ENCODE data around the gene TNFSF18.

TNFSF18 gene, protein sequence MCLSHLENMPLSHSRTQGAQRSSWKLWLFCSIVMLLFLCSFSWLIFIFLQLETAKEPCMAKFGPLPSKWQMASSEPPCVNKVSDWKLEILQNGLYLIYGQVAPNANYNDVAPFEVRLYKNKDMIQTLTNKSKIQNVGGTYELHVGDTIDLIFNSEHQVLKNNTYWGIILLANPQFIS

DNA sequence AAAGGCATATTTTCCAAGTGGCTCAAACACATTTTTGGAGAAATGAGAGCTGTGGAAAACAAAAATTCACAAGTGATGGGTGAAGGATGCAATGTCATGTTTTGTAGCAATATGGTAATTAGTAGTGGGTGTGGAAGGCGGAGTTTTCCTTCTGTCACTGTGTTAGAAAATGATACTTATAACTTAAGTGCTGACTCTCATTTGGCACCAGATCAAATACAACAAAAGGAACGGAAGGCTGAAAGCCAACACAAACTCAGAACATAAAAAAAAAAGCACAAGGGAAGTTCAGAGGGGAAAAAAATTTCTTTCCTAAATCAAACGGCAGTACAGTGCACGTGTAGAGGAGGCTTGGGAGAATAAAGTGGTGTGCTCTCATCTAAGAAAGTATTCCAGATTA, at the start of gene TNFSF18:
TSS of gene TNFSF18 (minus strand) at position 77 of the 400 bp plus-strand sequence. CDS start at position 32, 45 bp downstream.
- TF ChIP-seq, protein P1, sequence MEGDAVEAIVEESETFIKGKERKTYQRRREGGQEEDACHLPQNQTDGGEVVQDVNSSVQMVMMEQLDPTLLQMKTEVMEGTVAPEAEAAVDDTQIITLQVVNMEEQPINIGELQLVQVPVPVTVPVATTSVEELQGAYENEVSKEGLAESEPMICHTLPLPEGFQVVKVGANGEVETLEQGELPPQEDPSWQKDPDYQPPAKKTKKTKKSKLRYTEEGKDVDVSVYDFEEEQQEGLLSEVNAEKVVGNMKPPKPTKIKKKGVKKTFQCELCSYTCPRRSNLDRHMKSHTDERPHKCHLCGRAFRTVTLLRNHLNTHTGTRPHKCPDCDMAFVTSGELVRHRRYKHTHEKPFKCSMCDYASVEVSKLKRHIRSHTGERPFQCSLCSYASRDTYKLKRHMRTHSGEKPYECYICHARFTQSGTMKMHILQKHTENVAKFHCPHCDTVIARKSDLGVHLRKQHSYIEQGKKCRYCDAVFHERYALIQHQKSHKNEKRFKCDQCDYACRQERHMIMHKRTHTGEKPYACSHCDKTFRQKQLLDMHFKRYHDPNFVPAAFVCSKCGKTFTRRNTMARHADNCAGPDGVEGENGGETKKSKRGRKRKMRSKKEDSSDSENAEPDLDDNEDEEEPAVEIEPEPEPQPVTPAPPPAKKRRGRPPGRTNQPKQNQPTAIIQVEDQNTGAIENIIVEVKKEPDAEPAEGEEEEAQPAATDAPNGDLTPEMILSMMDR (IDR thresholded peaks at IDR 0.05), result no peak

DNA sequence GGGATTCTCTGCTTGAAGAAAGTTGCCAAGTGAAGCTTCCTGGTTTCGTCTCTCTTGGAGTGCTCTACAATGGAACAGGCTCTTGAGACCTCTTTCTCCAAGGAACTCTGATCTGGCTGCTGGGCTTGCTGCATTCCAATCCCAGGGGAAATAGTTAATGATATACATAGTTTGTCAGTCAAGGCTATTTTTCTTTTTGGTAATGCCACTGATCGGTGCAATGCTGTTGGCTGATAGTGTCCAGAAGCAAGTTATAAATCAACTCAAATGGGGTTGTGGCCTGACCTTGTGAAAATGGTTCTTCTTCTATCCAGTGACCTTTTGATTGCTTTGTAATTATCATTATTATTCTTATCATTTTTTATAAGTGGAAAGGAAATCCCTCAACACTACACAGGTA, 48.4 kb upstream of the TNFSF18 start:
- TF ChIP-seq, protein P1 (IDR thresholded peaks at IDR 0.05), result no peak

DNA sequence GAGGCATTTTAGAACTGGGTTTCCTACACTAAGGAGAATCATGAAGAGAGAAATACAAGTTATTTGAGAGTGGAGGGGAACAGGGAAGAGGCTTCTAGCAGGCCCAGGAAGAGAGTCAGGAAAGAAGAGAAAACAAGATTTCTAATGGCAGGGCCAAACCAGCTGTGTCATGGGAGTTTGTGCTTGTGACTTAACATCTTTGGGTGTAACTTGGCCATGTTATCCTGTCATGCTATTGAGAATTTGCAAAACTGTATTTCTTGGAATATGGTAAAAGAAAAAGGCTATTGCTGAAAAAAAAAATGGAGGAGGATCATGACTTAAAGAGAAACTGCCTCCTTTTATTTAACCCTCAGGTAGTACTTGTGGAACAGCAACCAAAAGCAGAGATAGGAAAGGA, 47.4 kb upstream of the TNFSF18 start:
- TF ChIP-seq, protein P1 (IDR thresholded peaks at IDR 0.05), result no peak

DNA sequence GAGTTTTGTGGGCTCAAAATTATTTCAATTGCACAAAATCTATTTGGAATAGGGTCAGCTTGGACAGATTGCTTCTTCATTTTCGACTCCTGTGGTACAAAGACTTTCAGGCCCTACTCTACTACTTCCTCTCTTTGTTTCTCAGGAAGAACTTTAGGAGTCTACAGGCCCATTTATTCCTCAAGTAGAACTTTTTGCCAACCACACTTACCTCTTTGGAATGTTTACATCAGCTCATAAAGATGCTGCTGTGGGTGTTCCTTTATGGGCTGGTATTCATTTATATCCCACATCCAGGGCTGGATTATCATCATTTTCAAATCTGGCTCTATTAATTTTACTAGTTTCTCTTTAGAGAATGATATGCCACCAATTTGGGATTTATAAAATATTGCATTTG, 46.3 kb upstream of the TNFSF18 start:
- TF ChIP-seq, protein P1 (IDR thresholded peaks at IDR 0.05), result no peak

DNA sequence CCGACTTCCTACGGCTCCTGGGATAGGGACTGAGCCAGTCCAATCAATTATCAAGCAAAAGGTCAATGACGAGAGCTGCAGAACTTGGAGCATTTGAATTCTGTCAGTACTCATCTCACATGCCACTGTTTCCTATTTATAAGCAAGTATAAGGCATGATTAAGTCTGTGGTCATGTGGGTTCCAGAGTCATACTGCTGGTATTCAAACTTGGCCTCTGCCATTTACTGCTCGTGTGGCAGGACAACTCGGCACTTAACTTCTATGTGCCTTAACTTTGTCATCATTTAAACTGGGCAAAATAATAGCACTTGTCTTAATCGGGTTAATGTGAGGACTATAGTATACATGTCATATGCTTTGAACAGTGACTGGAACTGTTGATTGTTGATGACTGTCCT, 44.9 kb upstream of the TNFSF18 start:
- TF ChIP-seq, protein P1 (IDR thresholded peaks at IDR 0.05), result no peak

DNA sequence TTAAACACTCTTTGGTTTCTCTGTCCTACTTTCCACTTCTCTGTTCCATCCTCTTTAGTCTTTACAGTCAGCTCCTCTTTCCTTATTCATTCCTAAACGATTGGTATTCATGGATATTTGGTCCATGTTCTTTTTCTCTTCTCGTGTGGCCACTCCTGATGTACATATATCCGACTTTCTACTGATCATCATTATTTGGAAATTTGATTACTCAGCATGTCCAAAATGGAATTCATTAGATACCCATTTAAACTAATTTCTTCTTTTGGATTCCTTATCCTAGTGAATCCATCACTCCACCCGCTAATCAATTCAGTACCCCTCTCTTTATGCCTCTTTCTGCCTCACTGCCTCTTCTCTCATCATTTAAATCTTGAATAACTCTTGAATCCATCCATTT, 43.8 kb upstream of the TNFSF18 start:
- TF ChIP-seq, protein P1 (IDR thresholded peaks at IDR 0.05), result no peak

DNA sequence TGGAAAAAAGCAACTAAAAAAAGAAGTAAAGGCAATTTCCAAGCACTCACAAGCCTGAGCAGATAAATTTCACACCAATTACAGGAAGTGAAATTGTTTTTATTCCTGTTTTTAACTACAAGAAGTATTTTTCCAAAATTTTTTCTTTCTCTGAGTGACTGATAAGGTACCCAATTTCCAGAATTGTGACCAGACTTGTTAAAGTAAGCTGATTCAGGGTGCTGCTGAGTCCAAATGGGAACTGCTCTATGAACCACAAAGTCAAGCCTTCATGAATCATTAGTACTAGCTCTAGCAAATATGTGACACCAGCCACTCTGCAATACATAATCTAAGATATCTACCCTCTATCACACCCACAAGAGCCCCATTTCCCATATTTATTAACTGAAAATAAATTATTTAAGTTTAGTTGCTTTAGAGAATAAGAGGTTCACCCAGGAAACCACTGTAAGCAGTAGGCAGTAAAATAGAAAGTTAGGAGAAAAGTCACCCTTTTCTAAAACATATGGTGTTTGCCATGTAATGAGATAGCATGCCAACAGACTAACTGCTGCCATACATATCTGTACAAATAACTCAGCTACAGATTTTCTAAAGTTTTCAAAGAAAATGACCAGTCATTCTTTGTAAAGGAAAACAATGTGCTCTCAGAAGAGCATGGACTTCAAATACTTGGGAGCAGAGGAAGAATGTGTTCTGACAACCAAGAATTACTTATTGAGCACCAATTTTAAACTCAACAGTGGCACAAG, 43.1 kb upstream of the TNFSF18 start:
- TF ChIP-seq, protein P1 (IDR thresholded peaks at IDR 0.05), result no peak
